K562 (cell line): ENCODE measurements around the gene TRIM13. TPM values are rescaled to one million over a fixed set of nuclear protein-coding genes. Genes with fewer than 3 reads are reported as not detected.

Experiments used
- ATAC-seq: fragments of 200-7000 bp; cut with Tn5 transposase; 3 replicates; pipeline ENCODE4 v1.9.1; 2020; ENCODE audit warnings: moderate library complexity
- BruUV-seq: library from RNA; stranded (reverse); fragments of 400-500 nt; replicated peaks from 2 replicates; lab custom pipeline; 2021; lab: Mats Ljungman, UMichigan
- CTCF ChIA-PET: fragments of 300-600 bp; formaldehyde crosslinking; extraction: SDS; loops from one replicate; lab custom pipeline; 2021; ENCODE audit warnings: low intra/inter-chr PET ratio; lab: Yijun Ruan, JAX
- POLR2A ChIA-PET: fragments of 300-600, 350-650 bp; sonication (Branson Sonifier 250); formaldehyde crosslinking; extraction: SDS; loops from one replicate; lab custom pipeline; 2021; ENCODE audit warnings: antibody characterized with exemption, inconsistent platforms; lab: Yijun Ruan, JAX
- DNase-seq, 4 experiments: peaks; one replicate each; pipeline versions ENCODE4 v3.0.0 to v3.0.0-alpha.2; 2011 to 2018; ENCODE audit warnings: low spot score in 3 of 4, mixed read lengths in 3 of 4; ENCODE audit errors: extremely low read depth in 1 of 4
- FAIRE-seq: peaks from 2 replicates; lab custom pipeline; 2011; peaks lifted over from hg19 to GRCh38; lab: Jason Lieb, UNC
- H2AFZ ChIP-seq: 2 replicates; pipeline ENCODE4 v1.6.0; 2011; ENCODE audit warnings: low read depth, low read length, control low read depth, inconsistent platforms
- H3K27ac ChIP-seq: fragments of 200-600 bp; 3 replicates; pipeline ENCODE4 v1.8.0; 2011; ENCODE audit warnings: low read depth, mild to moderate bottlenecking, control low read depth, inconsistent platforms, low read length, moderate library complexity, mixed read lengths; ENCODE audit errors: extremely low read depth
- H3K27me3 ChIP-seq, 2 experiments: fragments of 300-600 bp in 1 of 2; 2 replicates in 1 of 2; 3 replicates in 1 of 2; pipeline versions ENCODE4 v1.6.0 to v1.8.0; 2011; ENCODE audit warnings: inconsistent platforms in 2 of 2, low read length in 2 of 2, mild to moderate bottlenecking in 1 of 2, mixed read lengths in 1 of 2, moderate library complexity in 1 of 2; ENCODE audit not compliant: control insufficient read depth in 2 of 2, insufficient read depth in 2 of 2
- H3K36me3 ChIP-seq: fragments of 300-600 bp; 3 replicates; pipeline ENCODE4 v1.8.0; 2011; ENCODE audit warnings: mild to moderate bottlenecking, low read length, inconsistent platforms; ENCODE audit not compliant: control insufficient read depth, insufficient read depth
- H3K4me1 ChIP-seq, 2 experiments: fragments of 200-600 bp in 1 of 2; replicated peaks in 1 of 2; 2 replicates in 1 of 2; 3 replicates in 1 of 2; pipeline versions ENCODE4 v1.5.1 to v1.8.0; 2011; ENCODE audit warnings: inconsistent platforms in 2 of 2, low read length in 2 of 2, mild to moderate bottlenecking in 1 of 2, mixed read lengths in 1 of 2, moderate library complexity in 1 of 2; ENCODE audit not compliant: control insufficient read depth in 2 of 2, insufficient read depth in 2 of 2
- H3K4me2 ChIP-seq: 2 replicates; pipeline ENCODE4 v1.6.1; 2011; ENCODE audit warnings: low read length, control low read depth, inconsistent platforms, mixed read lengths; ENCODE audit not compliant: insufficient read depth
- H3K4me3 ChIP-seq: fragments of 200-600 bp; sonication (generic), shearing (Covaris generic); 2 replicates; pipeline ENCODE4 v1.5.1; 2016; ENCODE audit warnings: control low read depth, inconsistent platforms
- H3K79me2 ChIP-seq: fragments of 200-600 bp; 3 replicates; pipeline ENCODE4 v1.8.0; 2011; ENCODE audit warnings: low read length, inconsistent platforms; ENCODE audit not compliant: control insufficient read depth, insufficient read depth
- H3K9ac ChIP-seq, 2 experiments: 2 replicates each; pipeline versions ENCODE4 v1.6.0 to v1.6.1; 2011; ENCODE audit warnings: low read depth in 2 of 2, low read length in 2 of 2, control low read depth in 1 of 2, inconsistent platforms in 1 of 2, mild to moderate bottlenecking in 1 of 2, mixed read lengths in 1 of 2; ENCODE audit not compliant: insufficient read depth in 1 of 2
- H3K9me1 ChIP-seq: one replicate; pipeline ENCODE4 v1.6.0; 2011; ENCODE audit warnings: inconsistent platforms, mild to moderate bottlenecking, low read length, moderate library complexity; ENCODE audit not compliant: control insufficient read depth, insufficient read depth
- H3K9me3 ChIP-seq: replicated peaks from 2 replicates; pipeline ENCODE4 v1.5.1; 2011; ENCODE audit warnings: low read depth, low read length, inconsistent platforms; ENCODE audit not compliant: control insufficient read depth, insufficient read depth
- H4K20me1 ChIP-seq: replicated peaks from 2 replicates; pipeline ENCODE4 v1.6.1; 2011; ENCODE audit warnings: low read length, inconsistent platforms, mixed read lengths; ENCODE audit not compliant: control insufficient read depth, insufficient read depth
- BCL6 ChIP-seq: fragments of 250-450 bp; sonication (Bioruptor Pico); IDR thresholded peaks from 2 replicates; pipeline ENCODE4 v1.4.0; 2020
- BRD9 ChIP-seq: fragments of 450-650 bp; IDR thresholded peaks from 2 replicates; pipeline ENCODE4 v1.6.1; 2018; ENCODE audit warnings: low read depth; ENCODE audit not compliant: partially characterized antibody
- FOXJ3 ChIP-seq: sonication (generic); formaldehyde crosslinking; IDR thresholded peaks from 2 replicates; pipeline ENCODE4 v1.4.0; 2020; ENCODE audit warnings: mild to moderate bottlenecking, missing genetic modification reagents
- MCM5 ChIP-seq: fragments of 450-650 bp; IDR thresholded peaks from 2 replicates; pipeline ENCODE4 v1.6.1; 2016; ENCODE audit warnings: low read depth
- NCOA2 ChIP-seq, 2 experiments: fragments of 450-650 bp; IDR thresholded peaks; 2 replicates each; pipeline ENCODE4 v1.6.1; 2018; ENCODE audit warnings: mild to moderate bottlenecking in 2 of 2, moderate library complexity in 1 of 2; ENCODE audit not compliant: partially characterized antibody in 2 of 2
- ZNF263 ChIP-seq: sonication (generic); formaldehyde crosslinking; IDR thresholded peaks from 2 replicates; pipeline ENCODE4 v1.8.0; 2022; ENCODE audit warnings: mild to moderate bottlenecking, missing genetic modification reagents, borderline replicate concordance
- WGBS: fragments of 100-300 bp; shearing (Covaris generic); methylation state at CpG from one replicate; pipeline ENCODE4 v1.1.6; 2016; ENCODE audit warnings: low coverage, mixed read lengths; ENCODE audit not compliant: insufficient coverage; ENCODE audit errors: missing lambda C conversion rate; 5-methylcytosine and 5-hydroxymethylcytosine counted together
- in situ Hi-C: fragments of 300-500 bp; cut with MboI; formaldehyde crosslinking; loops from 4 replicates; pipeline ENCODE4 v1.15.0; 2018; ENCODE audit warnings: inconsistent platforms, mixed read lengths
- intact Hi-C: fragments of 100-400 bp; cut with micrococcal nuclease; formaldehyde crosslinking; loops from 2 replicates; pipeline ENCODE4 v1.14.2; 2022
- polyA plus RNA-seq, 8 experiments: library from polyadenylated mRNA; depleted of rRNA in 4 of 8; stranded (reverse) in 5 of 8; unstranded in 3 of 8; fragments of >200 nt; fragmentation: Nextera tagmentation in 2 of 8; fragmentation: Illumina TruSeq in 1 of 8; extraction: Ambion mirVana in 2 of 8; extraction: Trizol in 1 of 8; gene quantifications; 2 replicates each; pipeline versions ENCODE4 v1.2.1 to v1.2.3, GENCODE V29; 2011 to 2014; ENCODE audit warnings: inconsistent platforms in 1 of 8, missing spikeins in 1 of 8
- total RNA-seq, 7 experiments: library from RNA; depleted of rRNA in 6 of 7; stranded (reverse); fragments of >200 nt in 6 of 7; fragmentation: Illumina TruSeq in 2 of 7; extraction: Trizol in 2 of 7; gene quantifications; 2 replicates each; pipeline versions ENCODE4 v1.2.1 to v1.2.3, GENCODE V29; 2011 to 2021; ENCODE audit warnings: low replicate concordance in 1 of 7

Gene TRIM13
- total and polyA plus RNA-seq, 9 of the 15 experiments (the other 6 are each of a cell fraction or from before 2014, with no cell fraction given): 12.1 to 30.6 (median 17.8) TPM

DNA sequence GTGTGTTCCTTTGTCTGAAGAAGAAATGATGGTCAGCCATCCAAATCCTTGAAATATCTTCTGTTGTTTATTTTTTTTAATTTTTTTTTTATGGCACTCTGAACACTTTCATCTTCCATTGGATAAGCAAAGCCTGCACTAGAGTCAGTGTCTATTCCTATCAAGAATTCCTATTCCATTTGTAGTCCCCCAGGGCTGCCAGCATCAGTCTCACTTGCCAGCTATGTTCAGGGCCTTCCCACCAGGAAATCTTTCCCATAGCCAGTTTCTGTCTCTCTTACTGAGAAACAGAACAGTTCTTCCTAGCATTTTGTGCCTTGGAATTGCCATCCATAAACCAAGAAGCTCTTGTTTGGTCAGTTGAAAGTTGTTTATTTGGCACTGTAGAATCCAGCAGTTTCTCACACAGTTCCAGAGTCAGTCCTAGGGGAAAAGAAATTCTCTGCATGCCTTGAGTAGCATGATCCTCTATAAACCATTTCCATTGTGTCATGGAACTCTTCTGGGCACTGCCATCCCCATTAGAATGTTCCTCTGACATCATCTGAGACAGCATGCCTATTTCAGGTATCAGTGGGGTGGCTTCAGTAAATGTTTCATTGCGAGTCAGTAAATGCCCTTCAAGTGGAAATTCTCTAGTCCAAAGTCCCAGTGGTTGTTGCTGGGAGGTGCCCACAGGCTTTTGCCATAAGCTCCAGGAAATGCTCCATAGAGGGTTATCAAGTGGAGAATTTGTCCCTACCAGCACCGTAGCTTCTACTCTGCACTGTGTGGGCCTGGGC is 42.0 kb upstream of the TRIM13 start (continued):
- TF ChIP-seq NCOA2 (IDR thresholded peaks at IDR 0.05; ENCODE audit: partially characterized antibody in 2 of 2): no peak
- TF ChIP-seq MCM5: no peak
- TF ChIP-seq BRD9: no peak
- no peak for TF ChIP-seq BCL6 (CRISPR knock-in tag)

DNA sequence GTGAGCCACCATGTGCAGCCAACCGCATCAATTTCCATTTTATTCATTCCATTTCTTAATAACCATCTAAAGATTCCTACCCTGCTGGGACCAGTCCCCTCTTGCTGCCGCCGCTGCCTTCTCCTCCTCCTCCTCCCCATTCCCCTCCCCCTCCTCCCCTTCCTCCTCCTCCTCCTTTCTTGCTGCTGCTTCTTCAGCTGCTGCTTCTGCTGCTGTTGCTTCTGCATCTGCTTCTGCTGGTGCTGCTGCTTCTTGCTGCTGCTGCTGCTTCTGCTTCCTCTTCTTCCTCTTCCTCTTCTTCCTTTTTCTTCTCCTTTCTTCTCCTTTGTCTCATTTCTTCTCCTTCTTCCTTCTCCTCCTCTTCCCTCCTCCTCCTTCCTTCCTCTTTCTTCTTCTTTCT is 40.7 kb upstream of the TRIM13 start:
- Histone ChIP-seq H3K4me3 (no peak overlapping the region), H3K79me2 (no peaks in the 10 kb centered on the region), H4K20me1 (no peaks in the 10 kb centered on the region), H3K27ac (no peak overlapping the region), H3K4me2 (no peak overlapping the region), H3K36me3 (no peaks in the 10 kb centered on the region), H3K27me3 (no peaks in the 10 kb centered on the region), H2AFZ (no peak overlapping the region), H3K9me3 (no peaks in the 10 kb centered on the region), H3K9ac (no peak overlapping the region), H3K4me1 (no peaks in the 10 kb centered on the region; a peak in 1 of 5 replicates), H3K9me1 (no peaks in the 10 kb centered on the region)
- ChIA-PET CTCF (no interaction called here), POLR2A (no interaction called here)
- no peak for FAIRE-seq
- WGBS: 0% methylated on average over 1 of the region's 3 CpGs
- no TSS peak for BruUV-seq
- no peak for DNase-seq
- 0 out of 2 replicates have a peak, but pooled peaks have one; percentile 49 for TF ChIP-seq ZNF263 (CRISPR knock-in tag)
- TF ChIP-seq FOXJ3 (CRISPR knock-in tag): no peak
- intact Hi-C loops (no loop called here), in situ Hi-C loops (no loop called here)
- no peak for ATAC-seq
